Neuronal stem cell (in vitro differentiated cells): ENCODE data around the gene PRSS12.
"Not testable (repeated sequence)": the region's sequence is repeated elsewhere in the genome, so short reads cannot be mapped to it uniquely, and the experiment has no call there.

Experiments used
- DNase-seq: peaks from one replicate; pipeline ENCODE4 v3.0.0-alpha.2; 2013; ENCODE audit warnings: low spot score
- H2AFZ ChIP-seq: one replicate; pipeline ENCODE4 v1.6.1; 2013; ENCODE audit warnings: mild to moderate bottlenecking, low read length, inconsistent platforms
- H2AK5ac ChIP-seq: 2 replicates; pipeline ENCODE4 v1.6.1; 2013; ENCODE audit warnings: low read depth, mild to moderate bottlenecking, inconsistent platforms, low read length, moderate library complexity, mixed read lengths
- H2BK120ac ChIP-seq: 2 replicates; pipeline ENCODE4 v1.6.1; 2013; ENCODE audit warnings: low read depth, mild to moderate bottlenecking, inconsistent platforms, low read length, moderate library complexity, mixed read lengths
- H2BK12ac ChIP-seq: one replicate; pipeline ENCODE4 v1.6.1; 2013; ENCODE audit warnings: low read length, inconsistent platforms
- H2BK15ac ChIP-seq: 2 replicates; pipeline ENCODE4 v1.6.1; 2013; ENCODE audit warnings: mild to moderate bottlenecking, low read length, inconsistent platforms, mixed read lengths
- H2BK5ac ChIP-seq: one replicate; pipeline ENCODE4 v1.6.1; 2013; ENCODE audit warnings: inconsistent platforms, mild to moderate bottlenecking, low read length, moderate library complexity
- H3K14ac ChIP-seq: one replicate; pipeline ENCODE4 v1.6.1; 2013; ENCODE audit warnings: low read length, inconsistent platforms
- H3K18ac ChIP-seq: 2 replicates; pipeline ENCODE4 v1.6.1; 2013; ENCODE audit warnings: low read length, inconsistent platforms
- H3K23ac ChIP-seq: 2 replicates; pipeline ENCODE4 v1.6.1; 2013; ENCODE audit warnings: low read depth, mild to moderate bottlenecking, mixed read lengths, low read length, inconsistent platforms; ENCODE audit not compliant: poor library complexity
- H3K27ac ChIP-seq: replicated peaks from 3 replicates; pipeline ENCODE4 v1.5.1; 2013; ENCODE audit warnings: low read length, inconsistent platforms
- H3K27me3 ChIP-seq, 3 experiments: 2 replicates each; pipeline ENCODE4 v1.6.1; 2013; ENCODE audit warnings: low read length in 3 of 3, mild to moderate bottlenecking in 2 of 3, inconsistent platforms in 1 of 3, low read depth in 1 of 3, mixed read lengths in 1 of 3, moderate library complexity in 1 of 3; ENCODE audit not compliant: control insufficient read depth in 3 of 3, insufficient read depth in 3 of 3
- H3K36me3 ChIP-seq, 2 donors: replicated peaks in 1 of 2; 2 replicates each; pipeline ENCODE4 v1.6.1; 2013; ENCODE audit warnings: low read length in 2 of 2; ENCODE audit not compliant: control insufficient read depth in 2 of 2, insufficient read depth in 2 of 2
- H3K4ac ChIP-seq: 2 replicates; pipeline ENCODE4 v1.6.1; 2013; ENCODE audit warnings: inconsistent platforms, mild to moderate bottlenecking, low read length, moderate library complexity
- H3K4me1 ChIP-seq, 2 donors: 1 replicate in 1 of 2; 2 replicates in 1 of 2; pipeline ENCODE4 v1.6.1; 2013; ENCODE audit warnings: low read length in 2 of 2, low read depth in 1 of 2; ENCODE audit not compliant: control insufficient read depth in 2 of 2, insufficient read depth in 1 of 2
- H3K4me2 ChIP-seq: one replicate; pipeline ENCODE4 v1.6.1; 2013; ENCODE audit warnings: mild to moderate bottlenecking, low read length, inconsistent platforms; ENCODE audit not compliant: insufficient read depth, poor library complexity, severe bottlenecking
- H3K4me3 ChIP-seq, 2 donors: 2 replicates each; pipeline ENCODE4 v1.5.1; 2013; ENCODE audit warnings: low read length in 2 of 2, mild to moderate bottlenecking in 2 of 2, inconsistent platforms in 1 of 2, moderate library complexity in 1 of 2
- H3K79me1 ChIP-seq: one replicate; pipeline ENCODE4 v1.6.1; 2013; ENCODE audit warnings: low read depth, mild to moderate bottlenecking, inconsistent platforms, low read length, moderate library complexity
- H3K9ac ChIP-seq: one replicate; pipeline ENCODE4 v1.6.1; 2013; ENCODE audit warnings: mild to moderate bottlenecking, low read depth, low read length, inconsistent platforms; ENCODE audit not compliant: poor library complexity
- H3K9me3 ChIP-seq, 2 donors: replicated peaks in 1 of 2; 2 replicates each; pipeline versions ENCODE3 to v1.6.1; 2013; ENCODE audit warnings: low read length in 2 of 2, mild to moderate bottlenecking in 2 of 2, inconsistent platforms in 1 of 2, low read depth in 1 of 2, mixed read lengths in 1 of 2, moderate library complexity in 1 of 2; ENCODE audit not compliant: control insufficient read depth in 2 of 2, insufficient read depth in 1 of 2
- H4K8ac ChIP-seq: one replicate; pipeline ENCODE4 v1.6.1; 2013; ENCODE audit warnings: low read depth, mild to moderate bottlenecking, inconsistent platforms, low read length, moderate library complexity
- H4K91ac ChIP-seq: one replicate; pipeline ENCODE4 v1.6.1; 2013; ENCODE audit warnings: low read length, low read depth, mild to moderate bottlenecking, inconsistent platforms; ENCODE audit not compliant: poor library complexity
- WGBS, 2 donors: extraction: QIAGEN DNeasy Blood & Tissue Kit; methylation state at CpG; one replicate each; pipeline ENCODE4 v1.1.7; 2013; ENCODE audit warnings: missing lambda C conversion rate in 2 of 2, mixed read lengths in 1 of 2; ENCODE audit not compliant: insufficient read length in 2 of 2, insufficient replicate concordance in 1 of 2; ENCODE audit errors: extremely low coverage in 2 of 2; 5-methylcytosine and 5-hydroxymethylcytosine counted together

PRSS12 gene

GRCh38 chr4:118271788-118272187 is 81.0 kb downstream of the PRSS12 start:
- Histone ChIP-seq H3K36me3 (no peaks in the 10 kb centered on the region), H3K27me3 (peaks cover 0 to 11% (median 0%) of the 10 kb centered on the region in 3 experiments), H3K4me2 (no peak overlapping the region), H2BK120ac (no peak overlapping the region), H3K4me1 (no peaks in the 10 kb centered on the region), H3K4ac (no peak overlapping the region), H2BK12ac (no peak overlapping the region), H3K9ac (no peak overlapping the region), H3K18ac (no peak overlapping the region), H3K23ac (no peak overlapping the region), H3K14ac (no peak overlapping the region), H4K91ac (no peak overlapping the region), H3K27ac (no peak overlapping the region), H2BK5ac (no peak overlapping the region), H4K8ac (no peak overlapping the region), H3K4me3 (no peak overlapping the region), H3K9me3 (no peaks in the 10 kb centered on the region), H2AK5ac (no peak overlapping the region), H3K79me1 (no peaks in the 10 kb centered on the region), H2BK15ac (no peak overlapping the region), H2AFZ (no peak overlapping the region)
- no CpG with 5 or more reads among the region's 2 CpGs for WGBS, 2 donors
- DNase-seq = no peak

GRCh38 chr4:118270492-118270891 is 82.3 kb downstream of the PRSS12 start:
- peak; percentile 24 for DNase-seq
- H3K4me2 ChIP-seq = no peak overlapping the region
- no peak overlapping the region for H4K91ac ChIP-seq
- H3K4ac ChIP-seq = no peak overlapping the region
- H2BK120ac ChIP-seq = no peak overlapping the region
- no peak overlapping the region for H3K27ac ChIP-seq
- WGBS, 2 donors = no CpG with 5 or more reads among the region's 2 CpGs
- H2BK12ac ChIP-seq = no peak overlapping the region
- H3K23ac ChIP-seq = no peak overlapping the region
- no peak overlapping the region for H3K14ac ChIP-seq
- H3K4me3 ChIP-seq = no peak overlapping the region
- no peak overlapping the region for H4K8ac ChIP-seq
- H3K4me1 ChIP-seq = no peaks in the 10 kb centered on the region
- no peak overlapping the region for H3K18ac ChIP-seq
- no peak overlapping the region for H2AFZ ChIP-seq
- no peaks in the 10 kb centered on the region for H3K79me1 ChIP-seq
- no peak overlapping the region for H2AK5ac ChIP-seq
- H3K9me3 ChIP-seq = no peaks in the 10 kb centered on the region
- no peaks in the 10 kb centered on the region for H3K36me3 ChIP-seq
- no peak overlapping the region for H3K9ac ChIP-seq
- peaks cover 0 to 11% (median 0%) of the 10 kb centered on the region in 3 experiments for H3K27me3 ChIP-seq
- no peak overlapping the region for H2BK5ac ChIP-seq
- H2BK15ac ChIP-seq = no peak overlapping the region

- H3K36me3 ChIP-seq = no peaks in the 10 kb centered on the region
- H3K18ac ChIP-seq = no peak overlapping the region
- H4K91ac ChIP-seq = no peak overlapping the region
- H4K8ac ChIP-seq = no peak overlapping the region
- H2BK15ac ChIP-seq = no peak overlapping the region
- no CpG with 5 or more reads among the region's 3 CpGs for WGBS, 2 donors
- H3K4me2 ChIP-seq = no peak overlapping the region
- no peaks in the 10 kb centered on the region for H3K4me1 ChIP-seq
- H2BK120ac ChIP-seq = no peak overlapping the region
- DNase-seq = no peak
- H3K27ac ChIP-seq = no peak overlapping the region
- H3K9ac ChIP-seq = no peak overlapping the region
- H2BK12ac ChIP-seq = no peak overlapping the region
- no peak overlapping the region for H3K14ac ChIP-seq
- H3K79me1 ChIP-seq = no peaks in the 10 kb centered on the region
- no peaks in the 10 kb centered on the region for H3K9me3 ChIP-seq
- no peak overlapping the region for H3K4me3 ChIP-seq
- H2BK5ac ChIP-seq = no peak overlapping the region
- peaks cover 0 to 4% (median 0%) of the 10 kb centered on the region in 3 experiments for H3K27me3 ChIP-seq
- no peak overlapping the region for H3K23ac ChIP-seq
- no peak overlapping the region for H3K4ac ChIP-seq
- no peak overlapping the region for H2AK5ac ChIP-seq
- no peak overlapping the region for H2AFZ ChIP-seq
Measured at GRCh38 chr4:118268780-118269179, 84.0 kb downstream of the PRSS12 start.

- not testable (repeated sequence) for H2BK15ac ChIP-seq, H2AK5ac ChIP-seq, H2BK120ac ChIP-seq, H3K36me3 ChIP-seq, H3K9me3 ChIP-seq, H3K79me1 ChIP-seq, H4K8ac ChIP-seq, H3K4ac ChIP-seq, H3K4me1 ChIP-seq, DNase-seq, H2BK5ac ChIP-seq, H4K91ac ChIP-seq, H3K23ac ChIP-seq, H3K27me3 ChIP-seq, H3K18ac ChIP-seq, H2BK12ac ChIP-seq, H3K4me2 ChIP-seq, H3K4me3 ChIP-seq, H3K14ac ChIP-seq, H3K27ac ChIP-seq, H3K9ac ChIP-seq
- peak overlapping the region; percentile 40 for H2AFZ ChIP-seq
- WGBS, 2 donors = no CpG with 5 or more reads among the region's 4 CpGs
Measured at GRCh38 chr4:118266145-118266496, 86.7 kb downstream of the PRSS12 start.
